ENCODE measurements around the gene PCYOX1L.

Gene PCYOX1L

GRCh38 chr5:149320791-149321330, 37.0 kb upstream of the PCYOX1L start:
- Histone ChIP-seq H3K9ac (ENCODE audit: low read length) (no peak overlapping the region), H2AFZ (ENCODE audit: low read length) (no peak overlapping the region), H4K20me1 (ENCODE audit: insufficient read depth, low read length) (no peaks in the 10 kb centered on the region), H3K36me3 (ENCODE audit: insufficient read depth, low read length) (no peaks in the 10 kb centered on the region), H3K9me3 (ENCODE audit: low read length) (no peaks in the 10 kb centered on the region), H3K4me1 (ENCODE audit: insufficient read depth, low read length, severe bottlenecking) (no peaks in the 10 kb centered on the region), H3K79me2 (ENCODE audit: insufficient read depth, low read length) (no peaks in the 10 kb centered on the region), H3K27ac (ENCODE audit: low read depth, low read length, poor library complexity, severe bottlenecking) (no peak overlapping the region), H3F3A (ENCODE audit: insufficient read depth, low read length) (no peaks in the 10 kb centered on the region), H3K9me2 (ENCODE audit: low read depth, low read length) (no peaks in the 10 kb centered on the region), H3K4me3 (ENCODE audit: low read depth, low read length, poor library complexity, severe bottlenecking) (no peak overlapping the region), H3K27me3 (ENCODE audit: insufficient read depth, low read length) (no peaks in the 10 kb centered on the region), H3K4me2 (ENCODE audit: low read length) (no peak overlapping the region)
- TF ChIP-seq EZH2 (IDR thresholded peaks at IDR 0.05; ENCODE audit: borderline replicate concordance, low read length) (no peak), CTCF (IDR thresholded peaks at IDR 0.05; ENCODE audit: low read length) (no peak)

GRCh38 chr5:149322518-149322917, 35.3 kb upstream of the PCYOX1L start:
- no peaks in the 10 kb centered on the region for H3K36me3 ChIP-seq (ENCODE audit: insufficient read depth, low read length)
- no peak overlapping the region for H3K4me3 ChIP-seq (ENCODE audit: low read depth, low read length, poor library complexity, severe bottlenecking)
- H2AFZ ChIP-seq (ENCODE audit: low read length) = no peak overlapping the region
- H3K4me2 ChIP-seq (ENCODE audit: low read length) = no peak overlapping the region
- no peak for TF ChIP-seq EZH2 (IDR thresholded peaks at IDR 0.05; ENCODE audit: borderline replicate concordance, low read length)
- no peak for TF ChIP-seq CTCF (IDR thresholded peaks at IDR 0.05; ENCODE audit: low read length)
- no peaks in the 10 kb centered on the region for H3K4me1 ChIP-seq (ENCODE audit: insufficient read depth, low read length, severe bottlenecking)
- H3F3A ChIP-seq (ENCODE audit: insufficient read depth, low read length) = no peaks in the 10 kb centered on the region
- H3K9me3 ChIP-seq (ENCODE audit: low read length) = no peaks in the 10 kb centered on the region
- H3K9me2 ChIP-seq (ENCODE audit: low read depth, low read length) = no peaks in the 10 kb centered on the region
- no peak overlapping the region for H3K27ac ChIP-seq (ENCODE audit: low read depth, low read length, poor library complexity, severe bottlenecking)
- no peaks in the 10 kb centered on the region for H3K79me2 ChIP-seq (ENCODE audit: insufficient read depth, low read length)
- H4K20me1 ChIP-seq (ENCODE audit: insufficient read depth, low read length) = no peaks in the 10 kb centered on the region
- no peak overlapping the region for H3K9ac ChIP-seq (ENCODE audit: low read length)
- H3K27me3 ChIP-seq (ENCODE audit: insufficient read depth, low read length) = peaks cover 4% of the 10 kb centered on the region; the same call in 1 of the 2 replicates

GRCh38 chr5:149323210-149323609, 34.6 kb upstream of the PCYOX1L start:
- Histone ChIP-seq H4K20me1 (ENCODE audit: insufficient read depth, low read length) (no peaks in the 10 kb centered on the region), H3K27ac (ENCODE audit: low read depth, low read length, poor library complexity, severe bottlenecking) (no peak overlapping the region), H2AFZ (ENCODE audit: low read length) (no peak overlapping the region), H3K4me3 (ENCODE audit: low read depth, low read length, poor library complexity, severe bottlenecking) (no peak overlapping the region), H3F3A (ENCODE audit: insufficient read depth, low read length) (no peaks in the 10 kb centered on the region), H3K9me3 (ENCODE audit: low read length) (no peaks in the 10 kb centered on the region), H3K4me1 (ENCODE audit: insufficient read depth, low read length, severe bottlenecking) (no peaks in the 10 kb centered on the region), H3K27me3 (ENCODE audit: insufficient read depth, low read length) (peaks cover 4% of the 10 kb centered on the region; the same call in 1 of the 2 replicates), H3K36me3 (ENCODE audit: insufficient read depth, low read length) (no peaks in the 10 kb centered on the region), H3K9ac (ENCODE audit: low read length) (no peak overlapping the region), H3K79me2 (ENCODE audit: insufficient read depth, low read length) (no peaks in the 10 kb centered on the region), H3K4me2 (ENCODE audit: low read length) (no peak overlapping the region), H3K9me2 (ENCODE audit: low read depth, low read length) (no peaks in the 10 kb centered on the region)
- TF ChIP-seq EZH2 (IDR thresholded peaks at IDR 0.05; ENCODE audit: borderline replicate concordance, low read length) (no peak), CTCF (IDR thresholded peaks at IDR 0.05; ENCODE audit: low read length) (no peak)

Measured in OCI-LY1 (cell line).